Duodenal mucosa (tissue), 2 donors: ENCODE data around the gene CFC1.
"Not testable (repeated sequence)": the region's sequence is repeated elsewhere in the genome, so short reads cannot be mapped to it uniquely, and the experiment has no call there.

Experiments
- H3K27ac ChIP-seq: one replicate; pipeline ENCODE4 v1.7.0; 2013; ENCODE audit warnings: low read depth, low read length
- H3K27me3 ChIP-seq, 2 donors: one replicate each; pipeline ENCODE4 v1.7.0; 2013; ENCODE audit warnings: low read length in 2 of 2, control low read depth in 1 of 2; ENCODE audit not compliant: insufficient read depth in 2 of 2, control insufficient read depth in 1 of 2
- H3K36me3 ChIP-seq, 2 donors: one replicate each; pipeline ENCODE4 v1.7.0; 2013; ENCODE audit warnings: low read length in 2 of 2, control low read depth in 1 of 2; ENCODE audit not compliant: insufficient read depth in 2 of 2, control insufficient read depth in 1 of 2
- H3K4me1 ChIP-seq, 2 donors: one replicate each; pipeline ENCODE4 v1.7.0; 2013; ENCODE audit warnings: low read length in 2 of 2, control low read depth in 1 of 2; ENCODE audit not compliant: insufficient read depth in 2 of 2, control insufficient read depth in 1 of 2
- H3K4me3 ChIP-seq, 2 donors: one replicate each; pipeline ENCODE4 v1.7.0; 2013; ENCODE audit warnings: low read length in 2 of 2, low read depth in 1 of 2
- H3K9ac ChIP-seq, 2 donors: one replicate each; pipeline ENCODE4 v1.7.0; 2013; ENCODE audit warnings: low read length in 2 of 2, low read depth in 1 of 2
- H3K9me3 ChIP-seq, 2 donors: one replicate each; pipeline ENCODE4 v1.7.0; 2013; ENCODE audit warnings: low read length in 2 of 2, control low read depth in 1 of 2; ENCODE audit not compliant: control insufficient read depth in 1 of 2

Gene CFC1

DNA sequence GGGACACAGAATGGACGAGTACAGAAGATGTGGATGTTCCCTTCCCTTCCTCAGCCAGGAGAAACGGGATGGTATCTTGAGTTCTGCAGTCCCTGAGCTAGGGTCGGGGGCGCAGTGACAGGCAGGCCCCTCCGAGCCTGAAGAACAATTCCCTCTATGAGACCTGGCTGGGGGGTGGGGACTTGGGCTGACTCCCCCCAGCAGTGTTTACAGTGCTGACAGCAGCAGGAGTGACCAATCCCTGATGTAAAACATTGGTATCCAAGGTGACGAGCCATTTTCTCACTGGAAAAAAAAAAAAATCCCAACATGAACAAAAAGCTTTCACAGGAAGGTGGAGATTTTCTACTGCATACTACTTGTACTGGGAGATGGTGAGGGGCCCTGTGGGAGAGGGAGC lies at the start of gene CFC1:
Gene CFC1, minus strand, starts transcription at position 183 of the 400 bp plus-strand sequence. CDS start 288 bp downstream, outside the sequence.
- H3K9me3 ChIP-seq, H3K27me3 ChIP-seq, H3K4me3 ChIP-seq, H3K36me3 ChIP-seq, H3K9ac ChIP-seq, H3K27ac ChIP-seq, H3K4me1 ChIP-seq: not testable (repeated sequence)

DNA sequence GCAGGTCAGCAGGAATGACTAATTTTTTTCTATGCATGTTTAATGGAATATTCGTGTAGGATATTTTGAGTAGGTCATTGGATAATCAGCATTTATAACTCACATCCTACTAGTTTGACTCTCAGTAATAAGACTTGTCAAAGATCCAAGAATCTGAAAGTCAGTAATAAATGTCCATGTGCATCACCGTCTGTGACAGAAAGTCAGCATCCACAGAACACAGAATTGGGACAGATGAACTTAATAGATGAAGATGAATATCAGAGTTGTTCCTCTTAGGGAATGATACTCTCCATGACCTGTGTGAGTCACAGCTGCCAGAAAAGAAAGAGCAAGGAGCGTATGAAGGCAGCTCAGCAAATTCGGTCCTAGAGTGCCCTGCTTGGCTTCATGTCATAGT lies 42.3 kb upstream of the CFC1 start:
- not testable (repeated sequence) for H3K9ac ChIP-seq, H3K27ac ChIP-seq, H3K36me3 ChIP-seq, H3K4me3 ChIP-seq, H3K9me3 ChIP-seq, H3K27me3 ChIP-seq, H3K4me1 ChIP-seq

DNA sequence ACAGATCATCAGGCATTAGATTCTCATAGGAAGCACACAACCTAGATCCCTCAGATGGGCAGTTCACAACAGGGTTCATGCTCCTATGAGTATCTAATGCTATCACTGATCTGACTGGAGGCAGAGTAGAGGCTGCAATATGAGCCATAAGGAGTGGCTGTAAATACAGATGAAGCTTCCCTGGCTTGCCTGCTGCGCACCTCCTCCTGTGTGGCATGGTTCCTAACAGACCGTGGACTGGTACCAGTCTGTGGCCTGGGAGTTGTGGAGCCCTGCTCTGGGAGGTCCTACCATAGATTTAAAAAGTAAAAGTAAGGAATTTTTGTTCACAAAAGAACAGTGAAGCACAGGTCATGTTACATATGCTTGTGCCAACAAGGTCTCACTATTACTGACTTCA lies 39.6 kb upstream of the CFC1 start:
- H3K27ac ChIP-seq, H3K9me3 ChIP-seq, H3K9ac ChIP-seq: not testable (repeated sequence)

DNA sequence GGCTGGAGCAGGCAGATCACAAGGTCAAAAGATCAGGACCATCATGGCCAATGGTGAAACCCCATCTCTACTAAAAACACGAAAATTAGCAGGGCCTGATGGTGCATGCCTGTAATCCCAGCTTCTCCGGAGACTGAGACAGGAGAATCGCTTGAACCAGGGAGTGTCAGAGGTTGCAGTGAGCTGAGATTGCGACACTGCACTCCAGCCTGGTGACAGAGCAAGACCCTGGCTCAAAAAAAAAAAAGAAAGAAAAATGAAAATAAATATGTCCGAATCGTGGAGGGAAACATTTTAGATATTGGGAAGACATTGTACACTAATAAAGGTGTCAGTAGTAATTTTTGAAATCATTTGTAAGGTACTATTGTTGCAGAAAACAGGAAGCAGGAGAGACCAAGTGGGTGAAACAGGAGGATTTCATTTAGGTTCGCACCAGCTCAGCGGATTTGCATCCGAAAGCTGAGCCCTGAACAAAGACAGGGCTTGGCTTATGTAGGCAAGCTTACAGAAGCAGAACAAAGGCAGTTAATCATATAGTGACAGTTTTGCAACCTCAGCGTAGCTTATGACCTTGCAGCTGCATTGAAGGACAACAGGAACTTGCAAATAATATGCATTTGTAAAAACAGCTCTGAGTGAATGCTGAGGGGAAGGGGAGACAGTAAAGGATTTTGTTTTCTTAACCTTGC lies 29.6 kb upstream of the CFC1 start:
- not testable (repeated sequence) for H3K27ac ChIP-seq, H3K9ac ChIP-seq, H3K9me3 ChIP-seq, H3K36me3 ChIP-seq, H3K27me3 ChIP-seq, H3K4me1 ChIP-seq, H3K4me3 ChIP-seq

More for the DNA sequence above, 39.6 kb upstream of the CFC1 start:
- not testable (repeated sequence) for H3K27me3 ChIP-seq, H3K4me1 ChIP-seq, H3K36me3 ChIP-seq, H3K4me3 ChIP-seq

DNA sequence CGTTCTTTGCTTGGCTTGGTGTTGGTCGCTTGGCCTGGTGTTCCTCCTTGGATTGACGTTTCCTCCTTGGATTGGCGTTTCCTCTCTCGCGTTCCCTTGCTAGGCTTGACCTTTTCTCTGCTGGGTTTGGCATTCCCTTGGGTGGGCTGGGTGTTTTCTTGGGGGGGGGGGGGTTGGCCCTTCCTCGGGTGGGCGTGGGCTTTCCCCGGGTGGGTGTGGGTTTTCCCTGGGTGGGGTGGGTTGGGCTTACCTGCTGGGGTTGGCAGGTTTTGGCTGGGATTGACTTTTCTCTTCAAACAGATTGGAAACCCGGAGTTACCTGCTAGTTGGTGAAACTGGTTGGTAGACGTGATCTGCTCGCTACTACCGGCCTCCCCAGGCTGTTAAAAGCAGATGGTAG lies 11.8 kb upstream of the CFC1 start, which contains the start of gene POTEJ:
Gene POTEJ, plus strand, starts transcription at position 301 of the 400 bp plus-strand sequence. Its CDS starts 93 bp downstream, at position 394.
- H3K4me3 ChIP-seq, H3K4me1 ChIP-seq, H3K36me3 ChIP-seq, H3K9ac ChIP-seq, H3K27ac ChIP-seq, H3K27me3 ChIP-seq, H3K9me3 ChIP-seq: not testable (repeated sequence)

DNA sequence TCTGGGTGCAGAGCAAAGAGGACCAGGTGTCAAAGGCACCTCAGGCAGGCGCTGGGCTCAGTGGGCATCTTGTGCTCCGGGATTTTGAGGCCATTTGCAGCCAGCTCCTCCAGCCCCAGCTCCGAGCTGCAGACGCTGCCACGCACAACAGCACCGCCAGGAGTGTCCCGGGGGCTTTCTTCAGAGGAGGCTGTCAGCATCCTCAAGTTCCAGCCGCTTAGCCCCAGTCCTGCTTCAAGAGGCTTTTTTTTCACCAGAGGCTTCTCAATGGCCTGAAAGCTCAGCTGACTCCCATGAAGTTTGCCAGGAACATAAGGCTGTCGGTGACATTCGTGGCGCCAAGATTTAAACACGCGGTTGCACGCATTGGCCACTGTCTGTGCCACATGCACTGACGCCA lies 11.1 kb upstream of the CFC1 start:
- H3K27me3 ChIP-seq, H3K4me1 ChIP-seq, H3K36me3 ChIP-seq, H3K9ac ChIP-seq, H3K9me3 ChIP-seq, H3K27ac ChIP-seq, H3K4me3 ChIP-seq: not testable (repeated sequence)

DNA sequence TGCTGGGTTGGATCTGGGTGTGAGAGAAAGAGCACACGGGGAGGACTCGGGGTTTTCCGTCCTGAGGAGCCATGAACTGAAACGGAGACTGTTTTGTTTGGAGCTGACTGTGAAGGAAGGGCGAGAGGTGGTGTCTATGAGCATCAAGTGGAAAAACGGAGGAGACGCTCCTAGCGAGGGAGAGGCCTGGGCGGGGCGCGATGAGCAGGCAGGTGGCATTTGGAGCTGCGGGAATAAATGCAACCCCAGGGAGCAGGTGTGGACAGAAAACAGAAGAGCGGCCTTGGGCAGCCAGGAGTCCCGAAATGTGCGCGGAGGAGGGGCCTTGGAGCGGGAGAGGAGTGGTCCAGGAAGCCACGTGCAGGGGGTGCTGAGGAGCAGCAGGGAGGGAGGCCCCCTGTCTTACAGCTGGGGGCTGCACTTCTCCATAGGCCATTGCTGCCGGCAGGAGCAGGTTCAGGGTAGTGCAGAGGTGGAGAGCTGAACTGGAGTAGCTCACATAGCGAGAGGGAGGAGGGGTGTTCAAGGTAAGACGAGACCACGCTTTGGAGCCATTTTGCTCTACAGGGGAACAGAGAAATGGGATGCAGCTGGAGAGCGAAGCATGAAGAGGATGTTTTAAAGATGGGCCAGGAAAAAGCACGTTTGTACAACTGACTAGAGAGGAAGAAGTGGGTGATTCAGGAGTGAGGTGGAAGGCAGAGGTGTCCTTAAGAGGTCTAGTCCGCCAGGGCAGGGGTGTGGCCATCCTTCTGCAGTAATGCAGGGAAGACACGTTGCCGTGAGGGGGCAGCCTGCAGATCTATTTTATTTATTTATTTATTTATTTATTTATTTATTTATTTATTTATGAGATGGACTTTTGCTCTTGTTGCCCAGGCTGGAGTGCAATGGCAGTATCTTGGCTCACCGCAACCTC lies 9.9 kb upstream of the CFC1 start:
- H3K4me1 ChIP-seq, H3K9ac ChIP-seq, H3K36me3 ChIP-seq, H3K9me3 ChIP-seq, H3K27me3 ChIP-seq, H3K4me3 ChIP-seq, H3K27ac ChIP-seq: not testable (repeated sequence)

DNA sequence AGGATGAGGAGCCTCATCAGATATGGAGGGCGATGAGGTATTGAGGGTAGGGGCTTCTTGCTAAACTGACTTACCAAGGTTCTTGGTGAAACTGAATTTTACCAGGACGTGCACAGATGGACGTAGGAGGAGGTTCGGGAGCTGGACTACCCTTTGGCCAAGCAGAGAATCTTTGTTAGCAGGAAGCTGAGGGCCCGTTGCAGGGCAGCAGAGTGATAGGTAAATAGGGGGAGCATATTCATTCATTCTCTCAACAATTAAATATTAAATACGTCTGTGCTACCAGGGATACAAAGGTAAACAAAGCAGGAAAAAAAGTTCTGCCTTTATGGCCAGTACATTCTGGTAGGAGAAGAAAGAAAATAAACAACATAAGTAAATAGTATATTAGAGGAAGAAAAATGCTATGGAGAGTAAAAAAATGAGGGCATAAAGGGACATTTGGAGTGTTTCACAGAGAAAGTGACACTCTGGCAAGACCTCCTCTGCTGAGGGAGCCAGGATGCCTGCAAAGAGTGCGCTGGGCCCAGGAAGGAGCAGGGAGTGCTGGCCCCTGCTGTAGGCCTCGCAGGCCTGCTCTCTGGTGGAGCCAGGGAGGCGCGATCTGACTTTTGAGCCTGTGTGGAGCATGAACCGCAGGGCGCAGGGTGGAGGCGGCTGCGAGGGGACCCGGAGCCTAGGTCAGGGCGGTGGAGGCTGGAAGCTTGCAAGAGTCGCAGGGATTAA lies 9.1 kb upstream of the CFC1 start:
- not testable (repeated sequence) for H3K9me3 ChIP-seq

DNA sequence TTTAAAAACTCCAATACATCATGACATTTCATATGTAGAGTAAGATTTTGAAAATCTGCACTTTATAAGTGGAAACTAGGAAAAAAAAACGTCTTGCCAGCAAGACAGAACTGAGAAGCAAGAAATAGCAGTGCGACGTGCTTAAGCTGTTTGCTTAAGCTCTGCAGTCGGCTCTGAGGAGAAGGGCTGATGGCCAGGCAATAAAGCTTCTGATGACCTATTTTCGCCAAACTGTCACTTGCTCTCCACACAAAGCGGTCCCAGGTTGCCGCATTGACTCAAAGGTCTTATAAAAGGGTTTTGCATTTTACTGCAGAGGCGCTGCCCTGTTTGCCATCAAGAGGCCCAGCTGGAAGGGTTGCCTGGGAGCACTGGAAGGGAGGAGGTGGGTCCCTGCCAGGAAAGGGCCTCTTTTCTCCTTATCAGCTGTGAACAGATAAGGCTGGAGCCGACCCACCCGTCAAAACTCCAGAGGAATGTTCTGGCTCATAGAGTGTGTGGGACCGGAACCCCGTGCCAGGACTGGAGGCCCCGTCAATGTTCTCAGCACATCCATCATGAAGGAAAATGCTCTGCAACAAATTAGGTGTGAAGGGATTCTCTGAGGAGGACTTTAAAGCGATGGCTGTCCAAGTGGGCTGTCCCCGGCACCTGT lies 2.4 kb upstream of the CFC1 start:
- not testable (repeated sequence) for H3K9ac ChIP-seq, H3K4me3 ChIP-seq, H3K36me3 ChIP-seq, H3K27ac ChIP-seq, H3K4me1 ChIP-seq, H3K9me3 ChIP-seq, H3K27me3 ChIP-seq

More for the DNA sequence above, 9.1 kb upstream of the CFC1 start:
- H3K27me3 ChIP-seq, H3K4me3 ChIP-seq, H3K36me3 ChIP-seq, H3K4me1 ChIP-seq, H3K27ac ChIP-seq, H3K9ac ChIP-seq: not testable (repeated sequence)

DNA sequence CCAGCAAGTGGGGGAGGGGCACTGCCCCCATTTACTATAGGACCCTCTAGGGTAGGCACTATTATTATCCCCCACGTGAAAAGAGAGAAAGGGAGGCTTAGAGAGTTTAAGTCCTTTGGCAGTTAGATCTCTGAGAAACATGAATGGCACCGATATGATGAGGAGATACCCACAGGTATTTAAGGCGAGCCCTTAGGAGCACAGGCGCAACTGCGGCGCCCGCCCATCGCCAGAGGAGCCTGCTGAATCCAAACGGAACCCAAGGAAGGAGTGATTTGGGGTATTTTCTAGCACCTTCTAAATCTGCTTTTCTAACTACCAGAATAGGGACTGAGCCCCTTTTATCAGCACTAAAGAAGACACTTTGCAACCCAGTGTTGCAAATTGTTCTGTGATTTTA lies 551 bp upstream of the CFC1 start:
- not testable (repeated sequence) for H3K27ac ChIP-seq, H3K9ac ChIP-seq, H3K36me3 ChIP-seq, H3K27me3 ChIP-seq, H3K4me1 ChIP-seq, H3K9me3 ChIP-seq, H3K4me3 ChIP-seq
